ENCODE results near the gene SLC16A10.
A peak's percentile ranks its signal among the peaks of the same experiment; 100 is the strongest.
"Not testable (repeated sequence)": the region's sequence is repeated elsewhere in the genome, so short reads cannot be mapped to it uniquely, and the experiment has no call there.

Gene SLC16A10

GRCh38 chr6:111086685-111087084 is 618 bp upstream of the SLC16A10 start:
- no peak for DNase-seq (ENCODE audit: low read depth in 2 of 2)

GRCh38 chr6:111087871-111088667 is 766 bp downstream of the SLC16A10 start:
- DNase-seq (ENCODE audit: low read depth in 2 of 2): peak; percentile 29 to 59

GRCh38 chr6:111088668-111089003 is 1.3 kb downstream of the SLC16A10 start:
- DNase-seq (ENCODE audit: low read depth in 2 of 2): no peak

- no peak for DNase-seq (ENCODE audit: low read depth in 2 of 2)
These were observed 3.5 kb downstream of the SLC16A10 start for GRCh38 chr6:111090766-111091165.

GRCh38 chr6:111091987-111092386 is 4.7 kb downstream of the SLC16A10 start:
- no peak for DNase-seq (ENCODE audit: low read depth in 2 of 2)

- DNase-seq (ENCODE audit: low read depth in 2 of 2): not testable (repeated sequence)
These were observed 8.2 kb downstream of the SLC16A10 start for GRCh38 chr6:111095488-111095887.

GRCh38 chr6:111096246-111096645 is 8.9 kb downstream of the SLC16A10 start:
- DNase-seq (ENCODE audit: low read depth in 2 of 2): no peak

GRCh38 chr6:111098597-111098996 is 11.3 kb downstream of the SLC16A10 start:
- no peak for DNase-seq (ENCODE audit: low read depth in 2 of 2)

GRCh38 chr6:111101987-111102386 is 14.7 kb downstream of the SLC16A10 start:
- no peak for DNase-seq (ENCODE audit: low read depth in 2 of 2)

- DNase-seq (ENCODE audit: low read depth in 2 of 2): peak; percentile 8
These were observed 18.3 kb downstream of the SLC16A10 start for GRCh38 chr6:111105578-111105977.

GRCh38 chr6:111107589-111107988 is 20.3 kb downstream of the SLC16A10 start:
- no peak for DNase-seq (ENCODE audit: low read depth in 2 of 2)

- DNase-seq (ENCODE audit: low read depth in 2 of 2): no peak
These were observed 22.7 kb downstream of the SLC16A10 start for GRCh38 chr6:111110036-111110435.

GRCh38 chr6:111113336-111114086 is 26.2 kb downstream of the SLC16A10 start:
- peak; percentile 11 to 22 for DNase-seq (ENCODE audit: low read depth in 2 of 2)

- DNase-seq (ENCODE audit: low read depth in 2 of 2): no peak
These were observed 26.8 kb downstream of the SLC16A10 start for GRCh38 chr6:111114087-111114443.

- no peak for DNase-seq (ENCODE audit: low read depth in 2 of 2)
These were observed 27.2 kb downstream of the SLC16A10 start for GRCh38 chr6:111114482-111114881.

- no peak for DNase-seq (ENCODE audit: low read depth in 2 of 2)
These were observed 31.5 kb downstream of the SLC16A10 start for GRCh38 chr6:111118826-111119225.

GRCh38 chr6:111119571-111120329 is 32.4 kb downstream of the SLC16A10 start:
- no peak for DNase-seq (ENCODE audit: low read depth in 2 of 2)

- no peak for DNase-seq (ENCODE audit: low read depth in 2 of 2)
These were observed 34.6 kb downstream of the SLC16A10 start for GRCh38 chr6:111121789-111122350.

GRCh38 chr6:111122458-111123286 is 35.4 kb downstream of the SLC16A10 start:
- DNase-seq (ENCODE audit: low read depth in 2 of 2): no peak

GRCh38 chr6:111124406-111124805 is 37.1 kb downstream of the SLC16A10 start:
- DNase-seq (ENCODE audit: low read depth in 2 of 2): no peak

GRCh38 chr6:111129013-111129412 is 41.7 kb downstream of the SLC16A10 start:
- DNase-seq (ENCODE audit: low read depth in 2 of 2): no peak
